Thyroid gland (tissue), 4 donors: ENCODE results near the gene ZNF516.

Source experiments
- POLR2A ChIP-seq, 2 donors: fragments of 450-650 bp; IDR thresholded peaks; one replicate each; pipeline ENCODE4 v1.6.1; 2017; ENCODE audit warnings: antibody characterized with exemption in 2 of 2, mild to moderate bottlenecking in 2 of 2, moderate library complexity in 1 of 2
- TF ChIP-seq, protein P1 (sequence below), 6 experiments: fragments of 200-600 bp in 3 of 6; fragments of 450-650 bp in 3 of 6; sonication (generic) in 3 of 6; IDR thresholded peaks; one replicate each; pipeline ENCODE4 v1.5.1; 2016 to 2019; ENCODE audit warnings: antibody characterized with exemption in 6 of 6, mild to moderate bottlenecking in 2 of 6, inconsistent platforms in 1 of 6, moderate library complexity in 1 of 6

DNA sequence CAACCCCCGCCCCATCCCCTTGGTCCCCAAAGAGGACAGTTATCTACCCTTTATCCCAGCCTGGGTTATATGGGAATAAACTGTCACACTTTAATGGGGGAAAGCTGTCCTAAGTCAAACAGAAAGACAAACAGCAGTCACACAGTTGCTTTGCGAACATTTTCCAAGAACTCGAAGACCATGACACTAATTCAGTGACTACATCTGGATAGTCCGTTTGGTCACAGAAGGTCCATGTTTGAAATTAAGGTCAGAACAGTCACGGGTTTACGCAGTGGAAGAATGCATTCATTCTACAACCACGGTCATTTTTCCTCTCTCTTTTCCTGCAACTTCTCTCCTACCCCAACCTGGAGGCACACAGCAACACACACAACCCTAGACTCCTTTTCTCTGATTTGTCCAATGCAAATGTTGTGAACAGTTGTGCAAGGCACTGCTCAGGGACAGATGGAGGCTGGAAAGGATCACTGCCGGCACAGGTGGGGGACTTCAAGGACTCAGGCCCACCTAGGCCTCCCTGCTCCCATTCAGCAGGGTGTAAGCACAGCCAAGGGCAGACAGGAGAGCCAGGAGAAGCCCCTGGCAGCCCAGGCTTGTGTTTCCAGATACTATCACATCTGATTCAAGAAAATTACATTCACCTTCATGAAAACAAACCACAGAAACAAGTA is 39.9 kb downstream of the ZNF516 start:
- TF ChIP-seq, protein P1, sequence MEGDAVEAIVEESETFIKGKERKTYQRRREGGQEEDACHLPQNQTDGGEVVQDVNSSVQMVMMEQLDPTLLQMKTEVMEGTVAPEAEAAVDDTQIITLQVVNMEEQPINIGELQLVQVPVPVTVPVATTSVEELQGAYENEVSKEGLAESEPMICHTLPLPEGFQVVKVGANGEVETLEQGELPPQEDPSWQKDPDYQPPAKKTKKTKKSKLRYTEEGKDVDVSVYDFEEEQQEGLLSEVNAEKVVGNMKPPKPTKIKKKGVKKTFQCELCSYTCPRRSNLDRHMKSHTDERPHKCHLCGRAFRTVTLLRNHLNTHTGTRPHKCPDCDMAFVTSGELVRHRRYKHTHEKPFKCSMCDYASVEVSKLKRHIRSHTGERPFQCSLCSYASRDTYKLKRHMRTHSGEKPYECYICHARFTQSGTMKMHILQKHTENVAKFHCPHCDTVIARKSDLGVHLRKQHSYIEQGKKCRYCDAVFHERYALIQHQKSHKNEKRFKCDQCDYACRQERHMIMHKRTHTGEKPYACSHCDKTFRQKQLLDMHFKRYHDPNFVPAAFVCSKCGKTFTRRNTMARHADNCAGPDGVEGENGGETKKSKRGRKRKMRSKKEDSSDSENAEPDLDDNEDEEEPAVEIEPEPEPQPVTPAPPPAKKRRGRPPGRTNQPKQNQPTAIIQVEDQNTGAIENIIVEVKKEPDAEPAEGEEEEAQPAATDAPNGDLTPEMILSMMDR (IDR thresholded peaks at IDR 0.05), result no peak
- TF ChIP-seq POLR2A (IDR thresholded peaks at IDR 0.05), result no peak
